Glomerular visceral epithelial cell (primary cell): ENCODE results near the gene CCDC85A.

Source experiments
- DNase-seq: peaks from one replicate; pipeline ENCODE4 v3.0.0-alpha.2; 2016; ENCODE audit errors: extremely low spot score

The CCDC85A gene

DNA sequence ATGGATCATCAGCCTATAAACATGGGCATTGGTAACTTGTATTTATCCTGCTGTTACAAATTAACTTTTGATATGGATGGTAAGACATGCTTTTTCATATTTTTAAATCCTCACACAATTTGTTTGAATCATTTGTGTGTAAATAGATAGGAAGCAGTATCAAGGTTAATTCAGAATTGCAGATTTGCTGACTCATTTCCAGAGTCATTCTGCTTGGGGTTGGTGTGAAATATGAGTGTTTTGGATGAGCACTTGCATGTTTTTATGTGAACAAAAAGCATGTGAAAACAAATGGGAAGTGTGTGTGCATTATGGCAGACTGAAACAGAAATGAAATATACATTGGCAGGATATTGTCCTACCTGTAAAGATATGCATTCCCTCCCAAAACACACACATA, 11.8 kb downstream of the CCDC85A start:
- DNase-seq: no peak

DNA sequence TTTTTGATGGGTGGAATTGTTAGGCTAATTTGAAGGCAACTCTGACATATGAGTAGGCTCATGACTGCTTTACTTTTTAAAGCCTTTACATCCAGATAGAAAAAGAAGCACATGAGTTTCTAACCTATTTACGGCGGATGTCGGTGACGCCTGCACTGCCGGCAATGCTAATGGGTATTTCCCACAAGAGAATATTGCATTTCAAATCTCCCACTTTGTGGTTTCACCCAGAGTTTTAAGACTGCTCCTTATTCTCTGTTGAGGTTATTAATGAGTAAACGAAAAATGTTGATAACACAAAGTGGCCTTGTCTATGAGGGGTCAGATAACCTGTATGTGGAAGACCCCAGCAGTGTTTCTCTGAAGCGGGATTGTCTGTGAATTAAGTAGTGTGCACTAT, 14.0 kb downstream of the CCDC85A start:
- DNase-seq: no peak

DNA sequence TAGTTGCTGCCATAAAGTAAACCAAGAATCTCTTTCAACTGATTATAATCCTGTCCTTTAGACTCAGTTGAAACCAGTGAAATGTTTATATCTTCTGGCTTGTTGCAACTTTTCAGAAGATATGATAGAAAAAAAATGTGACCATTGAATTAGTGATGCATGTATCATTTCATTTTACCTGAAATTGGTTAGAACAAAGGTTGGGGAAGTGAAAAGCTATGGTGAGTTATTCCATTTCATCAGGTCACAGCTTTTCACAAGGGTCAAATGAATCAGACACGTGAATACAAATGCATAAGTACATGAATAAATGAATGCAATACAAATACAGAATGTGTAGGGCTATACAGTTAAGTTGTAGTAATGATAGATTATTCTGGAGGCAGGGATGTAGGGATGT, 15.1 kb downstream of the CCDC85A start:
- no peak for DNase-seq

DNA sequence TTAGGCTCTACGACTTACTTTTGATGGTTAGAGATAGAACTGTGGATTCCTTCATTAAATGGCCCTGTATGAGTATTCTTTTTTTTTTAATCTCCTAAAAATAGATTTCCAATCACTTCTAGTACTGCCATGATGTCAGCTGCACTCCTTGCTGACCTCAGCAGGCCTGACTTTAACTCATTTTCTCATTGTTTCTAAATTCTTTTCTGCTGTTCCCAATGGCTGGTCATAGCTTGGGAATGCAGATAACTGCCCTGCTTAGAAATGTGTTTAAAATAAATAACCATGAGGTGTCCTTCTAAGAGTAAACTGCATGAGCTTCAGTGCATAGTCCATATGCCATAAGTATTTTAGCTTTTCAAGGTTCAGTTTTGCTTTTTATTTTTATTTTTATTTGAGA, 15.7 kb downstream of the CCDC85A start:
- no peak for DNase-seq

DNA sequence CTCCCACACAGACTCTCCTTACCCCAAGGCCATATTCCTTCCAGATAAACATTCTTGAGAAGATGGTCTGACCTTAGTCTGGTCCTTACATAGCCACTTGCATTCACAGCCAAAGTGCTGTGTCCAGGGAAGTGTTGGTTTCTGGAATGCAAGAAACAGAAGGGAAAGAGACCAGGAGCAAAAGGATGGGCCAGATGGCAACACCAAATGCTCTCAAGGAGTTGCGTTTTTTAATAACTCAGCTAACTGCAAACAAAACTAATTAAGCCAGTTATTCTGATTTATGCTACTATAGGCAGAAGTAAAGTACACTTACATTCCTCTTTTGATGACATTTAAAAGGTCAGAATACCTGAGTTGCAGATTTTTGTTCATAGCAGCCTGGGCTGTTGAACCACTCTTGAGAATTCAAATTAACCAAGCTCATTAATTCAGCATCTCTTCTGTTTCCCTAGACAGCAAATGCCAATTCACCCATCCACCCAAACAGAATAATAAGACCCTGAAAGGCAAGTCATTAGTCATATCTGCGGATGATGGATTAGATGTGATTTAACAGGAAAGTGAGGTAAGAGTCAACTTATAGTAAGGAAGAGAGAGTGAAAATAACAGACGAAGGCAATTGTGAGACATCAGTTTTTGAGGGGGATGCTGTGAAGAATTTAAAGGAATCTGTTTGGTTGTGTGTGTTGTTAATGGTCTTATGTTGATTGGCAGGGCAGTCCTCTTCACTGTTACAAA, 18.8 kb downstream of the CCDC85A start:
- no peak for DNase-seq

DNA sequence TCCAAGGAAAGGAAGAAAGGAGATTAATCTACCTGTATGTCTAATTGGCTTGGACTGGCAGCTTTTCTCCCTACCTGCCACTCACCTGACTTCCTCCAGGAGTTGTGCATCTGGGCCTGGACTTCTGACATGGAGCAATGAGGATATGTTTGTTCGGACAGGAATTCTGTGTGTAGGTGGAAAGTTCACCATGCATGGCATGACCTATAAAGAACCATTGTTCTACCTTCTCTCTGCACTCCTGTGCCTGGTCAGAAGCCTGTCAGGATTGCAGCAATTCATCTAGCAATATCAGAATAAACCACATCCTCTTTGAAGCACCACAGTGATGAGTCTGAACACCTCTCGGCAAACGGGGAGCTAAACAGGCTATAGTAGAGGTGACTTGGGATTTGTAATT, 20.8 kb downstream of the CCDC85A start:
- no peak for DNase-seq

DNA sequence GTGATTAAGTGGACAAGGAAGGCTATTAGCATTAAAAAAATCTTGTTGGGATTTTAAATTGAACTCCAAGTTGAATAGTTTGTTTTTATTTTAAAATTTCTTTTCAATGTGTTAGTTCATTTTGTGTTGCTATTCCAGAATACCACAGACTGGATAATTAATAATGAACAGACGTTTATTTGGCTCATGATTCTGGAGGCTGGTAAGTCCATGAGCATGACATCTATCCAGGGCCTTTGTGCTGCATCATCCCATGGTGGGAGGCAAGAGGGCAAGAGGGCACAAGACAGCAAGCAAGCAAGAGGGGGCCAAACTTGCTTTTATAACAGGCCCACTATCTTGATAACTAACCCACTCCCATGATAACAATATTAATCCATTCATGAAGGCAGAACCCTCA, 22.5 kb downstream of the CCDC85A start:
- no peak for DNase-seq

DNA sequence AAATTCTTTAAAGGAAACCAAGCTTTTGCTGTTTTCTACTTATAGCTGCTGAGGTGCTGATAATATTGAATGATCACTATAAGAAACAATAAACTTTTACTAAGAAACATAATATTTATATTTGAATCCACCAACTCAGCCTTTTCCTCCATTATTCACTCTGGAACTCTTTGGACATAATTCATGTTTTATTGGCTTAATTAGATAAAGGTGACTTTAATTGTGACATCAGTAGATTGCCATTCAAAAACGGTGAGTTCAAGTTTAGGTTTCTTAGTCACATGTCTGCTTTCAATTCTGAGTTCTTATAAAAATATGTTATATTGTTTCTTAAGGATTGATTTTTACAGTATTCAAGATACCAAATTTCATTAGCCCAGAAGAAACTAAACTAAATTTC, 24.0 kb downstream of the CCDC85A start:
- DNase-seq: no peak

DNA sequence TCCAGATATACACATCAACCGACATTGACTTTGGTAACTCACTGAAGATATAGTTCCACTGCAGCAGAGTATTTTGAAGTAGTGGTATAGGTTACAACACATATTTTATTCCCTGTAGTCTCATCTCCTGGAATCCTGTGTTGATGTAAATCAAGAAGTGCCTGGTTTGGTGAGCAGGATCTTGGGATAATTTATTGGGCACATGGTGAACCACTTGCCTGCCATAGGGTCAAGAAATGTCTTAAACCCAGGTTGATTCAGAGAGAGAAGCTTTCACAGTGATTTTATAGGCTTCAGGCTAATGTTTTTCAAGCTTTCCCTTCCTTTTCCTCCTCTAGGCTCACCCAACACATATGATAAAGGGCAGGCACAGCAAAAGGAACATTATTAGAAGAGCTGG, 24.6 kb downstream of the CCDC85A start:
- no peak for DNase-seq

DNA sequence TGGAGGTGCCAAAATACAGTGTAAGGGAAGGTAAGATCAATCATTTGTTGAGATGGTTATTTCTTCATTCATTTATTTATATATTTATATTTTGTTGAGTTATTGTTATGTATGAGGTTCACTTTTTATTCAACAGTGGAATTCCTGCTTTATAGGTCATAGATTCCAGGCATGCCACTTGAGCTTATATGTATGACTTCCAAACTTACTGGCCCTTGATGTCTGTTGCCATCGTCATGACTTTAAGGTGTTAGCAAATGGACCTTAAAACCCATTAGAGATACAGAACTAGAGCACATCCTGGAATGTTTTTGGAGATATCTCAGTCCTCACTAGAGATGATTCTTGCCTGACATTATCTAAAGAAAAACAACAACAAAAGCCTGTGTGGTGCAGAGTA, 25.9 kb downstream of the CCDC85A start:
- no peak for DNase-seq

DNA sequence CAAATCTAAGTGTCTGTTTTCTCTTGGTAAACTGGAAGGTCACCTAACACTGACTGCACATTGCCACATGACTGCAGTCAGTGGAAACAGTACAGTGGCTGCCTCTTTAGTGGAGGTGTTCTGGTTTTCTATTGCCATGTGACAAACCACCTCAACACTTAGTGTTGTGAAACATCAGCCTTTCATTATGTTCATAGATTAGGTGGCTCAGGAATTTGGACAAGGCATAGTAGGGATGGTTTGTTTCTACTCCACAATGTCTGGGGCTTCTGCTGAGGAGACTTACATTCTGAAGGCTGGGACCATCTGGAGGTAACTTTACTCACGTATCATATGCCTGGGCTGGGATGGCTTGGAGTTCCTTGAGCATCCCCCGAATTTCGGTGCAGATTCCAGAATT, 26.5 kb downstream of the CCDC85A start:
- DNase-seq: no peak

DNA sequence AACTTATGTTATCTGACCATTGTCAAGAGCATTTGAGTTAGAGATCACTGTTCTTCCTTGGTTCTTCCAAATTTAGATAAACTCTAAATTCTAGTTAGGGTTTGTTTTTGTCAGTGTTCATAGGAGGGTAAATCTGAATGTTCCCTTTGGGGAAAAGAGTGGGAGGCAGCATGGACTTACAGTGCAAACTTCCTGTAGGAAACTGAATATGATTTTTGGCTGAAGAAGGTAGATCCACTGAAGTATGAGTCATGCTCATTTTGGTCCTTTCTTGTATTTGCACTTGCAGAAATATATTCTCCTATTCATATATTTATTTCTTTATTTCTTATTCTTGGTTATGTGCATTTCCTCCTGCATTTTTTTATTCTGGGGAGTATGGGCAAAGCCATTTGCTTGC, 27.3 kb downstream of the CCDC85A start:
- no peak for DNase-seq

DNA sequence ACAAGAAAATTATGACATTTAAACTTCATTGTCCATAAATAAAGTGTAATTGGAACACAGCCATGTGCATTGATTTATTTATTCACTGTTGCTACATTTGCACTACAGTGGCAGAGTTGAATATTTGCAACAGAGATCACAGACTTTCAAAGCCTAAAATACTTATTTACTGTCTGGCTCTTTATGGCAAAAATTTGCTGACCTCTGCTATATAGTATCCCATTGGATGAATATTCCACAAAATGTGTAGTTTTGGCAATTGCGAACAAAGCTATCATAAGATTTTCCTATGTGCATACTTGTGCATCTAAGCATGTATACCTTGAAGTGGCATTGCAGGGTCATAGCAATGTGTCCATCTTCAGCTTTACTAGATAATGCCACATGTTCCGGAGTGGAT, 32.1 kb downstream of the CCDC85A start:
- DNase-seq: no peak

DNA sequence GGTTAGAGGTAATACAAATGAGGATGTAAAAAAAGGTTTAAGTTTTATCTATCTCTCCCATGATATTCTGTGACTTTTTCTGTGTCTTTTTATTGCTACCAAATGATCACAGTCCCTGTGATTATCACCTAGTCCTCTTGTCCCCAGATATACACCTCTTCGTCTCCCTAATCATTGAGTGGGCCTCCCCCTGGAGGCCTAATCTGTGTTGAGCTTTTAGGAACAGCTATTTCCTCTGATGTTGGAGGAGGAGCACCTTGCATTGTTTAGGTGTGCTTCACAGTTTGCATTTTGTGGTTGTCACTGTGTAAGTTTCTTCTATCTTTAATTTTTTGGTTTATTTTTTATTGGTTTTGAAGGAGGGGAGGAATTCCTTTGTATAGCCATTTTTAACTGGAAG, 33.3 kb downstream of the CCDC85A start:
- DNase-seq: no peak

DNA sequence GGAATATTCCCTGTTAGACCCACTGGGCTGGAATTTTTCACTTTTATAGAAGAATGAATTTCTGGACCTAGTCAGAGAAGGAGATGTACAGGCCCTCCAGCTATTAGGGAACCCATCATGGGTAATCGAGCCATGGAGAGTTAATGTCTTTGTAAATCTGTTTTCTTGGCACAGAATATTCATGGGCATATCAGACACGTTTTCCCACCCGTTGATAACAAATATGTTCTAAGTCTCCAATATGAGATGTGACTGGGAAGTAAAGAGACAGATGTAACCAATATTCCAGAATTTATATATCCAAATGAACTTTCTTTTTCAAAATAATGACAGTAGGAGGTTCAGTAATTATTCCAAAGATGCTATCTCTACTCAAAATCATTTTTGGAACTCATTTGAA, 38.7 kb downstream of the CCDC85A start:
- no peak for DNase-seq

DNA sequence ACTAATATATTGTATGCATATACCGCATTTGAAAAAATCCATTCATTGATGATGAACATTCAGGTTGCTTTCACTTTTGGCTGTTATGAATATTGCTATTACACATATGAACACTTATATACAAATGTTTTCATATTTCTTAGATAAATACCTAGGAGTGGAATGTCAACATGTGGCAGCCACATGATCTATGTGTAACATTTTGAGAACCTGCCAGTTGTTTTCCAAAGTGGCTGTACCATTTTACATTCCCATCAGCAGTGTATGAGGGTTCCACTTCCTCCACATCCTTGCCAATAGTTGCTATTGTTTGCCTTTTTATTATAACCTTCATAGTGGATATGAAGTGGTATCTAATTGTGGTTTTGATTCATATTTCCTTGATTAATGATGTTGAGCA, 40.5 kb downstream of the CCDC85A start:
- DNase-seq: no peak

DNA sequence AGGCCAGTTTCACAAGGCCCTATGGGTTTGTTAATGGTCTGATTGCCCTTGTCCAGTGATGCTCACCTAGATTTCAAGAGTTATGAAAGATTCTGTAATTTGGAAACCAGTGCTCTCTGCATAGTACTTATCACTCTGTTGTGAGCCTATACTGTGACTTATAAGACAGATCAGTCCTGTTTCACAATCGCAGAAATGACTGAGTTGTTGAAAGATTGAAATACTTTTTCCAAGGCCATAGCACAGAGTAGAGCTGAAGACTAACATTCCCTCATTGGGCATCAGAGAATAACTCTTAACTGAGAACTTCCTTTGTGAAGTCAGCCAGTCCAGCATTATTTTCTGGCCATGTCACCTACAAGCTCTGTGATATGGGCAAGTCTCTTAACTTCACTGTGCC, 44.0 kb downstream of the CCDC85A start:
- no peak for DNase-seq

DNA sequence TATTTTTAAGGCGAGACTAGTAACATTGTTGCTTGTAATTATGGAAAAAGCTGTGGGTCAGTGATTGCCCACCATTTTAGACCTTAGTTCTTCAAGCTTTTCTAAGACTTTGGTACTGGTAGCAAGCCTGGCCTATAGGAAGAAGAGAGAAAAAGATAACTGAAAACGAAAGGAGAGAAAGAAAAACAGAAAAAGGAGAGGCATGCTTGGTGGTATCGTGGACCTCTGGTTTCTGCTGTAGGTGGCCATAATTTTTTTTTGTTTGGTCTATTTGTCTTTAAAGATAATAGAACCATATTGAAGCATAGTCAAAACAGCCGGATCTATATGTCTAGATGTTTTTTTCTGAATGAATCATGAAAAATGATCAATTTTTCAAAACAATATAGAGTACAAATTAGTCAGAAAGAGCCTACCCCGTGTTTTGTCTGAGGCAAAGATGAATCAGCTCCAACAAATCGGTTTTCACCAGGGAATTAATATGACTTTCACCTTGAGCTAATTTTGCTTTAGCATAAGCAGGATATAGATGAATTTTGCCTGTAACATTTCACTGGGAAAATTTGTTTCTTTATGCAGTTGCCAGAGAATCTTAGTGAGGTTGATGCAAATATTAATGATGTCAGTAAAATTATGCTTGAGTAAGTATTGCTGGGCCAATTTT, 45.7 kb downstream of the CCDC85A start:
- DNase-seq: no peak

DNA sequence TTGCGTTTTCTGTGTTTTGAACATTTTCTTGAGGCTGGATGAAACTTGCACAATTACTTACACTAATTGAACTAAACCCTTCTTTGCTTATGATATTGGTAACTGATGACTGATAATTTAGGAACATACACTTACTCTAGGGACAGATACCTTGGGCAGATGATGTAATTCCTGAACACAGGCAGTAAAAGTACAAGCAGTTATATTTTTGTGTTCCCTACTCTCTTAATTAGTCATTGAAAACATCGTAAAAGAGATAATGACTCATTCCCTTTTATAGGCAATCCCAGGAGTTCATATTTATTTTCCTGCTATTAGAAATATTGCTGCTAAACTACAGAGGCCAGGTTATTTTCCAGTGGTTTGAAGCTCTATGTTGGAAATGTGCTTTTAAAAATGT, 46.4 kb downstream of the CCDC85A start:
- no peak for DNase-seq

DNA sequence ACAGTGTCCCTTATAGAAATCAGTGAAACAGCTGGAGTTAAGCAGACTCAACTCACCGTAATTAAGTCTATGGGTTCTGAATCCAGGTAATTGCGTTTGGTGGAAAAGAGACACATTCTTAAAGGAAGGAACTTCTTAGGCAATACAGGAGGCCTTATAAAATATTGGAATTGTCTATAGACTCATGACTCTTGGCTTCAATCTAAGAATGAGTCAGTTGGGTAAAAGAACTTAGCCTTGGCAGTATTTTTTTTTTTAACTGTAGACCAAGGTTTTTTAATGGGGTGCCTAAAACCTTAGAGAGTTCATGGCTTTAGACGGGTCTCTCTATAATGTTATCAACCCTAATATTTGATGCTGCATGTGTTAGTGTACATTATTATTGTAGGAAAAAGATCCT, 47.6 kb downstream of the CCDC85A start:
- DNase-seq: no peak

DNA sequence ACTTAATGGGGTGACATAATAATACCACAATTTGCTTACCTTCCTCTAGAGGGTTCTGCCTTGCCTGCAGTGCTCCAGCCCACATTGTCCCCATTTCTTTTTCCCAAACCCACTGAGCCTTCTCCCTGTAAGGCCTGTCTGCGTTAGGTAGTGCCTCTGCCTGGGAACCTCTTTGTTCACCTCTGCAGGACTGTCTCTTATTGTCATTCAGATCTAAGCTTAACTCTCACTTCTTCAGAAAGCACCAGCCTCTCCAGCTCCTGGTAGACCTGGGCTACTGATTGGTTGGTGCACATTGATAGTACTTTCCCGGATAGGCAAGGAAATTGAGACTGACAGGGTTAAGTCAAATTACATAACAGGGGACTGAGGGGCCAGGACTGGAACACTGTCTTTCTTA, 49.1 kb downstream of the CCDC85A start:
- DNase-seq: no peak

DNA sequence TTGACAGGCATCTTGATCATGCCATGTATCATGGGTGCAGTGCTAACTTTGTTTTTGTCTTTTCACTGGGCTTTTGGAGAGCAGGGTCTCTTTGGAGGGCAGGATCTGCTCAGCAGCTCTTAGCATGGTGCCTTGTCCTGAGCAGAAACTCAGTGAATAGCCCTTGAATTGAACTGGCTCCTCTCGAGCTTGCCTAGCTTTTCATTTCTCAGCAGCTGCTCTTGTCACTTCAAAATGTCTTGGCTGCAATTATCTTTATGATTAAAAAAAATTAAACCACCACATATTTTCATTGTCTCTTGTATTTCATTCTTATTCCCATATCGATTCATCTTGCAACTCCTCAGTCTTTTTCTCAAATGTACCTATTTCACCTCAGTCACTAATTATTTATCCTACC, 50.5 kb downstream of the CCDC85A start:
- DNase-seq: no peak

DNA sequence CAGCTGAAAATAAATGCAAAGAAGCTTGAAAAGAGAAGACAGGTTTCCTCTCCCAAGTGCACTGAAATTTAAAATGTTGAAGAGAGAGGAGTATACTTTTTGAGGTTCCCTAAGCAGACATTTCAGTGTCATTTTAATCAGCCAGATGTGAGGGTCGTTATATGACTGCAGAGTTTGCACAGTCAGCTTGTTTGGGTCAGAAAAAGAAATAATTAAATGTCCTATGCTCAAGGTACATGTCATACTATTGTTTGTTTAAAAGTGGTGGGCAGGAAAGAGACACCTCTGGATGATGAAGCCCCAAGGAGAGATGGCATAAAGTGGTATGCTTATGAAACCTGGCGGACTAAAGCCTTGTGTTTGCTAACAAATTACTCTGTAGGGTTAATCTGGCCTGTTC, 55.2 kb downstream of the CCDC85A start:
- DNase-seq: no peak

DNA sequence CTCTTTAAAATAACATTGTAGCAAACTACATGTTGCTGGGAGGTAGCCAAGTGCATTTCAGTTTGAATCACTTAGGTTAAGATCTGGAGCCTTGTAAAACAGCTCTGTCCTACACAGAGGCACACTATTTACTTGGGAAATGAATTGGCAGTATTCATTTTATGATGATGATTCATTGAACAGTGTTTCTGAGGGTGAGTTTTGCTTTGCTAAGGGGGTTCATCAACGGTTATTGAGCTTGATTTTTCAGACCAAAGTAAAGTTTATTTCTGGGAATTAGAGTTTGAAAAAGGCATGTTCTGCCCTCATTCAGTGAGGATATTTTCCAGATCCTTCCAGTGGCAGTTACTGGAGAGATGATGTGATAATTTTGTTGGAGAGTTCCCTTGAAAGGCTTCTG, 55.6 kb downstream of the CCDC85A start:
- DNase-seq: no peak
